ENCODE results near the gene ZBTB47.

GRCh38 chr3:42691816-42692666, 38.5 kb downstream of the ZBTB47 start:
- TF ChIP-seq EZH2 (IDR thresholded peaks at IDR 0.05) (no peak), POLR2AphosphoS5 (IDR thresholded peaks at IDR 0.05; ENCODE audit: borderline replicate concordance, low read depth, low read length) (no peak)

All from SK-N-MC (cell line).